NB4 (cell line): ENCODE results near the gene CEP350.

Experiments
- DNase-seq: peaks from one replicate; pipeline ENCODE4 v3.0.0; 2010; ENCODE audit warnings: low read depth
- H3K4me3 ChIP-seq: one replicate; pipeline ENCODE4 v1.5.1; 2011; ENCODE audit warnings: mild to moderate bottlenecking, low read depth, low read length, moderate library complexity
- CTCF ChIP-seq: IDR thresholded peaks from one replicate; pipeline ENCODE4 v1.5.1; 2012; ENCODE audit warnings: low read depth, low read length
- MAX ChIP-seq: IDR thresholded peaks from 2 replicates; pipeline ENCODE4 v1.6.1; 2011; ENCODE audit warnings: low read depth, low read length
- MYC ChIP-seq: IDR thresholded peaks from 2 replicates; pipeline ENCODE4 v1.6.1; 2011; ENCODE audit warnings: low read depth, low read length
- POLR2A ChIP-seq: IDR thresholded peaks from 2 replicates; pipeline ENCODE4 v1.6.1; 2011; ENCODE audit warnings: mild to moderate bottlenecking; ENCODE audit not compliant: insufficient read length; ENCODE audit errors: extremely low read depth

CEP350 gene

GRCh38 chr1:180094705-180095295, 140.2 kb downstream of the CEP350 start:
- DNase-seq, result no peak
- no peak for TF ChIP-seq POLR2A
- TF ChIP-seq MYC, result no peak
- TF ChIP-seq MAX, result no peak
- TF ChIP-seq CTCF, result no peak
- H3K4me3 ChIP-seq, result no peak overlapping the region

DNA sequence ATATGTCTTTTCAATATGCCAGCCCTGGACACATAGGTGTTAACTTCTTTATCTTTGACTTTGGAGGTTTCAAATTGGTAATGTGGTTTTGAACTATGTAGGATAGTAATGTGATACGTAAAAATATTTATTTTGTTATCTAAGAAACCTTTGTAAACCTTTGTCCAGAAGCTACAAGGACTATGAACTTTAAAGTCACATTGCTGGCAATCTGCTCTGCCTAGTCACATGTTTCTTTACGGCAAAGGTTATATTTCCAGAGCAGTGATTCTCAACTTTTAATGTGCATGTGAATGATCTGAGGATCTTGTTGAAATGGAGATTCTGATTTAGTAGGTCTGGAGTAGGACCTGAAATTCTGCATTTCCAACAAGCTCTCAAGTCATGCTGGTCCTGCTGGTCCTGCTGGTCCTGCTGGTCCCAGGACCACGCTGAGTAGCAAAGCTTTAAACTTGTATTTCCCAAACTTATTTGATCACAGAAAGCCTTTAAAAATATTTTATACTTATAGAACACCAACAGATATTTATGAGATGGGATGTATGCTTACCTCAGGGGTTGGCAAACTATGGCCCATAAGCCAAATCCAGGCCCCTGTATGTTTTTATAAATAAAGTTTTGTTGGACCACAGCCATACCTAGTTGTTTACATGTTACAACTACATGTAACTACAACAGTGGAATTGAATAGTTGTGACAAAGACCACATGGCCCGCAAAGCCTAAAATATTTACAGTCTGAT, 142.1 kb downstream of the CEP350 start:
- DNase-seq, result no peak
- no peak for TF ChIP-seq POLR2A
- no peak for TF ChIP-seq MAX
- no peak for TF ChIP-seq MYC
- TF ChIP-seq CTCF, result no peak
- H3K4me3 ChIP-seq, result no peak overlapping the region

DNA sequence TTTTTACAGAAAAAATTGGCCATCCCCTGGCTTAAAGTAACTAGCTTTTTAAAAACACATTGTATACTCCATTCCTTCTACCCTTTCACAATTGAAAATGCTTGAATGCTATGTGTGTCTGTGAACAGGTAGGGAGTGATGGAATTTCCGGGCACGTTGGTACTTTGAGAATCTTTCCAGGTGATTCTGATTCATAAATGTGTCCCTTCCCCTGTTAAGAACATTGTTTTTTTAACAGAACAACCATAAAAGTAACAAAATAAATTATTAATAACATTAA, 142.7 kb downstream of the CEP350 start:
- TF ChIP-seq CTCF (no peak), MAX (no peak), MYC (no peak), POLR2A (no peak)
- no peak for DNase-seq
- H3K4me3 ChIP-seq, result no peak overlapping the region

- TF ChIP-seq MYC (no peak), POLR2A (no peak), CTCF (no peak), MAX (no peak)
- no peak for DNase-seq
- no peak overlapping the region for H3K4me3 ChIP-seq
Observed at GRCh38 chr1:180101411-180101810, 146.8 kb downstream of the CEP350 start.

DNA sequence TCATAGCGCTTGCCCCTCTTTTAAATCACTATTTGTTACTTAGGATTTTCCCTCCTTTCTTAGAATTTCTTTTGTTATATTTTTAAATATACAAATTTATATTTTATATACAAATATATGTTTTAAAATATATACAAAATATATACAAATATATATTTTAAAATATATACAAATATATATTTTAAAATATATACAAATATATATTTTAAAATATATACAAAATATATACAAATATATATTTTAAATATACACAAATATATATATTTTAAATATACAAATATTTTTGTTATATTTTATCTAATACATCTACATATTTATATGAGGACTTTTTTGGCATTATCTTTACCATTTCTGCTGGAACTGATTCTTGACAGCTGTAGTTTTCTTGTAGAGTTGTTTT, 149.2 kb downstream of the CEP350 start:
- no peak overlapping the region for H3K4me3 ChIP-seq
- no peak for DNase-seq
- TF ChIP-seq MYC (no peak), MAX (no peak), POLR2A (no peak), CTCF (no peak)
